ENCODE data around the gene SECISBP2L. TPM values are rescaled to one million over a fixed set of nuclear protein-coding genes. Genes with fewer than 3 reads are reported as not detected.

The SECISBP2L gene
- total and polyA plus RNA-seq, 9 of the 15 experiments (the other 6 are each of a cell fraction or from before 2014, with no cell fraction given) = 0.55 to 14.1 (median 10.4) TPM

DNA sequence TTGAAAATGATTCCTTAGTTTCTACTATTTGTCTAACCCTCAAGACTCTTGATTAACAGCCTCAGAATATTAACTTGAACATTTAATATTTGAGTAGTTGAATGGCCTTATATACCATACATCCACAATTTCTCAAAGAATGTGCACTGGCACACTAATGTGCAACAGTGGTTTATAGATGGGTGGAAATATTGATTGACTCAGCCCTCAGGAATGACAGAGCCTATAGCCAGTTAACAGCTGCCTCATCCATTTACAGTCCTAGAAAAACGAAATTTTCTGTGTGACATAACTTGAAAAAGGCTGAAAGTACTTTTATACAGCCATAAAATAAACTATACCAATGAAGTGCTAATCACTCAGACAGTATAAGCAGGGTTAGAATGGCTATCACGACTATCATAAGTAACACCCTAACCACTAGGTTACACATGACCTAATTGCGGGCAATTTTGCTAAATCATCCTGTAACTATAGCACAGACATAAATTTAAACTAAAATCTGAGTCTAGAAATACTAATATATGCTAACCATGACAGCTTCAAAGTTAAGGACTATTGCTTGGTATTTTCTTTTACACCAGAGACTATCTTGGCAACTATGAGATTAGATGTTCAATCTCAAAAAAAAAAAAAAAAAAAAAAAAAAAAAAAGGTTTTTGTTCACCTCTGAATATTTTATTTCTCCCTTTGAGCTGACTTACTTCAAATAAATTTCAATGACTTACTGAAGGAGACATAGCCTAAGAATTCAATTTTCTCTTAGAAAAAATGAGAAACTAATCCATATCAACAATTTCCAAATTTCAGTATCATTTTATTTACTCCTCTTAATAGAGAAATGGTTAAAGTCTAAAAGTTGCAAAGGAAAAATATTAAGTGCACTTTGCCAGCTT is 9.3 kb downstream of the SECISBP2L start (continued):
- TF ChIP-seq MAFF (IDR thresholded peaks at IDR 0.05; ENCODE audit: low read length) = peak; percentile 23; the same call in 1 of the 2 replicates
- TF ChIP-seq, protein P1, sequence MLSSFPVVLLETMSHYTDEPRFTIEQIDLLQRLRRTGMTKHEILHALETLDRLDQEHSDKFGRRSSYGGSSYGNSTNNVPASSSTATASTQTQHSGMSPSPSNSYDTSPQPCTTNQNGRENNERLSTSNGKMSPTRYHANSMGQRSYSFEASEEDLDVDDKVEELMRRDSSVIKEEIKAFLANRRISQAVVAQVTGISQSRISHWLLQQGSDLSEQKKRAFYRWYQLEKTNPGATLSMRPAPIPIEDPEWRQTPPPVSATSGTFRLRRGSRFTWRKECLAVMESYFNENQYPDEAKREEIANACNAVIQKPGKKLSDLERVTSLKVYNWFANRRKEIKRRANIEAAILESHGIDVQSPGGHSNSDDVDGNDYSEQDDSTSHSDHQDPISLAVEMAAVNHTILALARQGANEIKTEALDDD (IDR thresholded peaks at IDR 0.05) = peak; percentile 89
- no peak for TF ChIP-seq SMAD4 (CRISPR knock-in tag; conservative IDR thresholded peaks at IDR 0.05)
- no peak for TF ChIP-seq E2F5 (CRISPR knock-in tag; IDR thresholded peaks at IDR 0.05)
- TF ChIP-seq ATF3 (IDR thresholded peaks at IDR 0.05) = 0 out of 2 replicates have a peak, but pooled peaks have one; percentile 11
- no peak for TF ChIP-seq ATF3 (CRISPR knock-in tag; conservative IDR thresholded peaks at IDR 0.05)
- no peak for TF ChIP-seq SFPQ (IDR thresholded peaks at IDR 0.05; ENCODE audit: low read depth, low read length)
